Loucy (cell line): ENCODE measurements around the gene MAPRE2.

ENCODE experiments used
- CTCF ChIP-seq: fragments of 200-600 bp; sonication (generic); conservative IDR thresholded peaks from 2 replicates; pipeline ENCODE4 v1.5.1; 2014; ENCODE audit warnings: mild to moderate bottlenecking, antibody characterized with exemption, low read length
- EZH2phosphoT487 ChIP-seq: fragments of 200-600 bp; IDR thresholded peaks from 2 replicates; pipeline ENCODE4 v1.6.1; 2018; ENCODE audit warnings: antibody characterized with exemption, mild to moderate bottlenecking, moderate library complexity, borderline replicate concordance

DNA sequence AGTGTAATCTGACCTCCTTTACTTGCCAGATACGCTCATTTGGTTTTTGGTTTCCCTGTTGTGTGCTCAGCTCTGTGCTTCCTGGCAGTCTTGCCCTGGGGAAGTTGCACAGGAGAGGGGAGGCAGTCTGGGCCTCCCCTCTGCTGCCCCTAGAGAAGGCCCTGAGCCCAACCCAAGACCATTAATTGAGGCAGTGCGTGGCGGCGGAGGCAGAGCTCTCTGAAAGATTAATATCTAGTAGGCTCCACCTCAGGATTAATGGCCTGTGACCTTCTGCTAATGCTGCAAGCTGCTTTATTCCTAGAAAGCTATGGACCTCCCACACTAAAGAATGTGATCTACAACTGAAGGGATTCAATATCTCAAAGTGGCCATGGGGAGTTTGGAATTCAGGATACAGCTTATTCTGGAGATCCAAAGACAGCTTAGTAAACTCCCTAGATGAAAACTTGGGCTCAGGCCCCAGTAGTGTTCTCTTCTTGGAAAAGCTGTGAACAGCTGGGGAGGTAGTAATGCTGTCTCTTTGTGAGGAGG is 41.4 kb upstream of the MAPRE2 start:
- TF ChIP-seq CTCF (no peak), EZH2phosphoT487 (no peak)
